HG02884 (cell line): ENCODE results near the gene UTY.
"Not testable (repeated sequence)": the region's sequence is repeated elsewhere in the genome, so short reads cannot be mapped to it uniquely, and the experiment has no call there.

Source experiments
- ATAC-seq: cut with Tn5 transposase; IDR thresholded peaks from one replicate; pipeline ENCODE4 v1.9.1; 2021; ENCODE audit warnings: mild to moderate bottlenecking, moderate library complexity; ENCODE audit not compliant: unreplicated experiment

UTY gene

GRCh38 chrY:13312966-13313365 lies 166.9 kb downstream of the UTY start:
- no peak for ATAC-seq

GRCh38 chrY:13307959-13308358 lies 171.9 kb downstream of the UTY start:
- ATAC-seq: no peak

GRCh38 chrY:13300795-13301194 lies 179.0 kb downstream of the UTY start:
- ATAC-seq: no peak

GRCh38 chrY:13299411-13299810 lies 180.4 kb downstream of the UTY start:
- no peak for ATAC-seq

- no peak for ATAC-seq
These were observed 183.5 kb downstream of the UTY start for GRCh38 chrY:13296176-13296890.

- no peak for ATAC-seq
These were observed 184.8 kb downstream of the UTY start for GRCh38 chrY:13295026-13295425.

GRCh38 chrY:13291199-13291598 lies 188.6 kb downstream of the UTY start:
- ATAC-seq: no peak

GRCh38 chrY:13282151-13283054 lies 197.4 kb downstream of the UTY start:
- not testable (repeated sequence) for ATAC-seq

- no peak for ATAC-seq
These were observed 200.3 kb downstream of the UTY start for GRCh38 chrY:13279561-13279960.

GRCh38 chrY:13271706-13272105 lies 208.1 kb downstream of the UTY start:
- no peak for ATAC-seq

GRCh38 chrY:13253941-13254440 lies 225.8 kb downstream of the UTY start:
- not testable (repeated sequence) for ATAC-seq

GRCh38 chrY:13250421-13250820 lies 229.4 kb downstream of the UTY start:
- ATAC-seq: no peak

GRCh38 chrY:13243716-13244115 lies 236.1 kb downstream of the UTY start:
- ATAC-seq: no peak

GRCh38 chrY:13233901-13234300 lies 245.9 kb downstream of the UTY start:
- ATAC-seq: no peak

GRCh38 chrY:13233118-13233517 lies 246.7 kb downstream of the UTY start:
- ATAC-seq: no peak

- no peak for ATAC-seq
These were observed 252.4 kb downstream of the UTY start for GRCh38 chrY:13227354-13227953.

- ATAC-seq: no peak
These were observed 268.7 kb downstream of the UTY start for GRCh38 chrY:13210961-13211646.

GRCh38 chrY:13205214-13205613 lies 274.6 kb downstream of the UTY start:
- ATAC-seq: no peak
